ENCODE measurements around the gene MAML3.

DNA sequence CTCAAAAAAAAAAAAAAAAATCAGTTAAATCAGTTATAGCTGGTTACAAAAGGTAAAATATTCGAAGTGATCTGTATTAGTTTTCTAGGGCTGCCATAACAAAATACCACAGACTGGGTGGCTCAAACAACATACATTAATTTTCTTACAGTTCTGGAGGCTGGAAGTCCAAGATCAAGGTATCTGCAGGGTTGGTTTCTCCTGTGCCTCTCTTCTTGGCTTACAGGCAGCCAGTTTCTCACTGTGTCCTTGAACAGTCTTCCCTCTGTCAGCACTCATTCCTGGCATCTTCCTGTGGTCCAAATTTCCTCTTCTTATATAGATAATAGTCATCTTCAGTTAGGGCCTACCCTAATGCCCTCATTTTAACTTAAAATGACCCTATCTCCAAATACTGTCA is 248.5 kb downstream of the MAML3 start:
- TF ChIP-seq, protein P1, sequence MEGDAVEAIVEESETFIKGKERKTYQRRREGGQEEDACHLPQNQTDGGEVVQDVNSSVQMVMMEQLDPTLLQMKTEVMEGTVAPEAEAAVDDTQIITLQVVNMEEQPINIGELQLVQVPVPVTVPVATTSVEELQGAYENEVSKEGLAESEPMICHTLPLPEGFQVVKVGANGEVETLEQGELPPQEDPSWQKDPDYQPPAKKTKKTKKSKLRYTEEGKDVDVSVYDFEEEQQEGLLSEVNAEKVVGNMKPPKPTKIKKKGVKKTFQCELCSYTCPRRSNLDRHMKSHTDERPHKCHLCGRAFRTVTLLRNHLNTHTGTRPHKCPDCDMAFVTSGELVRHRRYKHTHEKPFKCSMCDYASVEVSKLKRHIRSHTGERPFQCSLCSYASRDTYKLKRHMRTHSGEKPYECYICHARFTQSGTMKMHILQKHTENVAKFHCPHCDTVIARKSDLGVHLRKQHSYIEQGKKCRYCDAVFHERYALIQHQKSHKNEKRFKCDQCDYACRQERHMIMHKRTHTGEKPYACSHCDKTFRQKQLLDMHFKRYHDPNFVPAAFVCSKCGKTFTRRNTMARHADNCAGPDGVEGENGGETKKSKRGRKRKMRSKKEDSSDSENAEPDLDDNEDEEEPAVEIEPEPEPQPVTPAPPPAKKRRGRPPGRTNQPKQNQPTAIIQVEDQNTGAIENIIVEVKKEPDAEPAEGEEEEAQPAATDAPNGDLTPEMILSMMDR (IDR thresholded peaks at IDR 0.05; ENCODE audit: low read depth, low read length), result no peak
- TF ChIP-seq, protein P2, sequence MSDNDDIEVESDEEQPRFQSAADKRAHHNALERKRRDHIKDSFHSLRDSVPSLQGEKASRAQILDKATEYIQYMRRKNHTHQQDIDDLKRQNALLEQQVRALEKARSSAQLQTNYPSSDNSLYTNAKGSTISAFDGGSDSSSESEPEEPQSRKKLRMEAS (IDR thresholded peaks at IDR 0.05; ENCODE audit: low read depth, low read length), result no peak
- TF ChIP-seq POLR2A (IDR thresholded peaks at IDR 0.05; ENCODE audit: extremely low read depth, insufficient read length), result no peak
- no peak for TF ChIP-seq MYC (IDR thresholded peaks at IDR 0.05; ENCODE audit: low read depth, low read length)

Measured in NB4 (cell line).